GM23338 (cell line): ENCODE data around the gene VPS39. TPM values are rescaled to one million over a fixed set of nuclear protein-coding genes. Genes with fewer than 3 reads are reported as not detected.

Experiments used
- ATAC-seq: fragments of 200-7000 bp; cut with Tn5 transposase; 3 replicates; pipeline ENCODE4 v1.9.1; 2020
- DNase-seq: peaks from one replicate; pipeline ENCODE4 v3.0.0-alpha.2; 2015; ENCODE audit warnings: low spot score
- H2AFZ ChIP-seq: fragments of 200-600 bp; sonication (generic); 2 replicates; pipeline ENCODE4 v1.8.0; 2016; ENCODE audit warnings: antibody characterized with exemption, mild to moderate bottlenecking, moderate library complexity
- H3F3A ChIP-seq: fragments of 200-600 bp; sonication (generic); replicated peaks from 2 replicates; pipeline ENCODE4 v1.8.0; 2017; ENCODE audit warnings: antibody characterized with exemption, mixed run types, low read depth
- H3K27ac ChIP-seq: fragments of 200-600 bp; sonication (generic); 2 replicates; pipeline ENCODE4 v1.6.1; 2016; ENCODE audit warnings: low read depth
- H3K27me3 ChIP-seq: fragments of 200-600 bp; sonication (generic); 2 replicates; pipeline ENCODE4 v1.8.0; 2016; ENCODE audit warnings: mild to moderate bottlenecking, mixed run types, moderate library complexity; ENCODE audit not compliant: insufficient read depth
- H3K36me3 ChIP-seq: fragments of 200-600 bp; sonication (generic); 2 replicates; pipeline ENCODE4 v1.8.0; 2016; ENCODE audit warnings: mild to moderate bottlenecking; ENCODE audit not compliant: insufficient read depth
- H3K4me1 ChIP-seq: fragments of 200-600 bp; sonication (generic); 2 replicates; pipeline ENCODE4 v1.8.0; 2016; ENCODE audit warnings: mild to moderate bottlenecking, moderate library complexity; ENCODE audit not compliant: insufficient read depth
- H3K4me2 ChIP-seq: fragments of 200-600 bp; sonication (generic); 2 replicates; pipeline ENCODE4 v1.7.1; 2017; ENCODE audit warnings: mixed run types
- H3K4me3 ChIP-seq: fragments of 200-600 bp; sonication (generic); 2 replicates; pipeline ENCODE4 v1.6.1; 2016; ENCODE audit warnings: mixed run types
- H3K79me2 ChIP-seq: fragments of 200-600 bp; sonication (generic); replicated peaks from 2 replicates; pipeline ENCODE4 v1.8.0; 2017; ENCODE audit warnings: mild to moderate bottlenecking; ENCODE audit not compliant: insufficient read depth
- H3K9me2 ChIP-seq: fragments of 200-600 bp; sonication (generic); 2 replicates; pipeline ENCODE4 v1.8.0; 2017; ENCODE audit not compliant: insufficient read depth
- H4K20me1 ChIP-seq: fragments of 200-600 bp; sonication (generic); replicated peaks from 2 replicates; pipeline ENCODE4 v1.8.0; 2017; ENCODE audit warnings: mild to moderate bottlenecking; ENCODE audit not compliant: insufficient read depth
- H3K27ac Mint-ChIP-seq: 2 replicates; pipeline ENCODE4 v1.8.0; 2020; ENCODE audit warnings: inconsistent platforms, mild to moderate bottlenecking, moderate library complexity, mixed read lengths
- H3K27me3 Mint-ChIP-seq: 3 replicates; pipeline ENCODE4 v1.8.0; 2022; ENCODE audit warnings: low read depth, mild to moderate bottlenecking, moderate library complexity, mixed read lengths, inconsistent platforms; ENCODE audit not compliant: insufficient read depth, poor library complexity
- H3K36me3 Mint-ChIP-seq: 3 replicates; pipeline ENCODE4 v1.8.0; 2021; ENCODE audit warnings: low read depth, mild to moderate bottlenecking, inconsistent platforms, moderate library complexity, mixed read lengths
- H3K4me1 Mint-ChIP-seq: 3 replicates; pipeline ENCODE4 v1.8.0; 2020; ENCODE audit warnings: mild to moderate bottlenecking, inconsistent platforms, mixed read lengths
- H3K4me3 Mint-ChIP-seq: 3 replicates; pipeline ENCODE4 v1.8.0; 2021; ENCODE audit warnings: moderate library complexity, mild to moderate bottlenecking, inconsistent platforms, mixed read lengths
- H3K9me3 Mint-ChIP-seq: 3 replicates; pipeline ENCODE4 v1.8.0; 2020; ENCODE audit warnings: moderate library complexity, mild to moderate bottlenecking, inconsistent platforms, mixed read lengths
- CREB1 ChIP-seq: fragments of 250-450 bp; sonication (Bioruptor Pico); IDR thresholded peaks from 2 replicates; pipeline ENCODE4 v1.5.0; 2020; ENCODE audit warnings: low read depth, mild to moderate bottlenecking, moderate library complexity
- EZH2 ChIP-seq: fragments of 200-600 bp; sonication (generic); IDR thresholded peaks from one replicate; pipeline ENCODE4 v1.8.0; 2017; ENCODE audit warnings: antibody characterized with exemption, mild to moderate bottlenecking, low read depth; ENCODE audit not compliant: unreplicated experiment
- NANOG ChIP-seq: IDR thresholded peaks from 2 replicates; pipeline ENCODE4 v1.6.1; 2016; ENCODE audit warnings: antibody characterized with exemption, borderline replicate concordance
- POLR2AphosphoS5 ChIP-seq: IDR thresholded peaks from 2 replicates; pipeline ENCODE4 v1.6.1; 2016; ENCODE audit warnings: antibody characterized with exemption, low read depth
- ZNF114 ChIP-seq: fragments of 250-450 bp; sonication (Bioruptor Pico); IDR thresholded peaks from 2 replicates; pipeline ENCODE4 v1.5.0; 2020; ENCODE audit warnings: mild to moderate bottlenecking, moderate library complexity
- ZNF331 ChIP-seq: fragments of 250-450 bp; sonication (Bioruptor Pico); IDR thresholded peaks from 2 replicates; pipeline ENCODE4 v1.5.0; 2020; ENCODE audit warnings: low read depth, mild to moderate bottlenecking, moderate library complexity
- polyA plus RNA-seq: library from polyadenylated mRNA; unstranded; fragments of >200 nt; fragmentation: Nextera tagmentation; extraction: Ambion mirVana; gene quantifications from 2 replicates; pipeline ENCODE4 v1.2.1, GENCODE V29; 2016
- total RNA-seq: library from RNA; depleted of rRNA; stranded (reverse); fragments of >200 nt; shearing (Covaris generic); gene quantifications from 2 replicates; pipeline ENCODE4 v1.2.3, GENCODE V29; 2014
- TF ChIP-seq, protein P1 (sequence below): IDR thresholded peaks from 2 replicates; pipeline ENCODE4 v1.6.1; 2016; ENCODE audit warnings: antibody characterized with exemption
- TF ChIP-seq, protein P2 (sequence below), 2 experiments: fragments of 200-600 bp in 1 of 2; sonication (generic) in 1 of 2; conservative IDR thresholded peaks; 2 replicates each; pipeline versions ENCODE4 v1.5.1 to v1.6.1; 2016 to 2017; ENCODE audit warnings: antibody characterized with exemption in 2 of 2, low read depth in 2 of 2, mild to moderate bottlenecking in 2 of 2, moderate library complexity in 1 of 2
- TF ChIP-seq, protein P3 (sequence below): fragments of 250-450 bp; sonication (Bioruptor Pico); IDR thresholded peaks from 2 replicates; pipeline ENCODE4 v1.5.0; 2020; ENCODE audit warnings: mild to moderate bottlenecking, moderate library complexity

Gene VPS39
- total and polyA plus RNA-seq, 2 experiments from 2014 or later = 14.9 to 45.1 TPM

DNA sequence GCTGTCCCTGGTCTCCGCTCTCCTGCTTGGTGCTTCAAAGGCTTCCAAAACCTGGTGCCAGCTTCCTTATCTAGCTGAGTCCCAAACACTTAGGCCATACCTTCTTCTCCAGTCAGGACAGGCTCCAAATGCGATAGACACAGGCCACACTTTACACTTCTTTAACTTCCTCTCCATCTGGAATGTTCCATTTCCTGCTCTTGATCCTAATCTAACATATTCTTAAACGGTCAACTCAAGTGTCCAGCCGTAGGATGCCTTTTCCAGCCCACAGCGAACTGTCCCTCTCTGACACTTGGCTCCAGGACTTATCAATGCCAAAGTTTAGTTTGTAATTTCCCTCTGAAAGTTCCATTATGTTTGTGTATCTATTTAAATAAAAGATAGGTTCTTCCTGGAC lies 32.4 kb downstream of the VPS39 start:
- Histone ChIP-seq H3K27ac (no peak overlapping the region), H3K79me2 (no peaks in the 10 kb centered on the region), H3K27me3 (no peaks in the 10 kb centered on the region), H3K36me3 (peaks cover 6% of the 10 kb centered on the region), H4K20me1 (no peaks in the 10 kb centered on the region), H3K4me2 (no peak overlapping the region), H3K9me2 (no peaks in the 10 kb centered on the region), H3K4me1 (no peaks in the 10 kb centered on the region), H3K4me3 (no peak overlapping the region), H2AFZ (no peak overlapping the region), H3F3A (no peaks in the 10 kb centered on the region)
- Mint-ChIP-seq H3K27ac (no peak overlapping the region), H3K4me3 (no peak overlapping the region), H3K36me3 (peaks cover 53% of the 10 kb centered on the region), H3K4me1 (no peaks in the 10 kb centered on the region), H3K9me3 (no peaks in the 10 kb centered on the region), H3K27me3 (no peaks in the 10 kb centered on the region)
- ATAC-seq (no peak), DNase-seq (no peak)
- TF ChIP-seq ZNF331 (CRISPR knock-in tag) (no peak), CREB1 (no peak), ZNF114 (no peak), NANOG (no peak), POLR2AphosphoS5 (no peak), EZH2 (no peak)
- TF ChIP-seq, protein P1, sequence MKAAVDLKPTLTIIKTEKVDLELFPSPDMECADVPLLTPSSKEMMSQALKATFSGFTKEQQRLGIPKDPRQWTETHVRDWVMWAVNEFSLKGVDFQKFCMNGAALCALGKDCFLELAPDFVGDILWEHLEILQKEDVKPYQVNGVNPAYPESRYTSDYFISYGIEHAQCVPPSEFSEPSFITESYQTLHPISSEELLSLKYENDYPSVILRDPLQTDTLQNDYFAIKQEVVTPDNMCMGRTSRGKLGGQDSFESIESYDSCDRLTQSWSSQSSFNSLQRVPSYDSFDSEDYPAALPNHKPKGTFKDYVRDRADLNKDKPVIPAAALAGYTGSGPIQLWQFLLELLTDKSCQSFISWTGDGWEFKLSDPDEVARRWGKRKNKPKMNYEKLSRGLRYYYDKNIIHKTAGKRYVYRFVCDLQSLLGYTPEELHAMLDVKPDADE = no peak
- TF ChIP-seq, protein P2, sequence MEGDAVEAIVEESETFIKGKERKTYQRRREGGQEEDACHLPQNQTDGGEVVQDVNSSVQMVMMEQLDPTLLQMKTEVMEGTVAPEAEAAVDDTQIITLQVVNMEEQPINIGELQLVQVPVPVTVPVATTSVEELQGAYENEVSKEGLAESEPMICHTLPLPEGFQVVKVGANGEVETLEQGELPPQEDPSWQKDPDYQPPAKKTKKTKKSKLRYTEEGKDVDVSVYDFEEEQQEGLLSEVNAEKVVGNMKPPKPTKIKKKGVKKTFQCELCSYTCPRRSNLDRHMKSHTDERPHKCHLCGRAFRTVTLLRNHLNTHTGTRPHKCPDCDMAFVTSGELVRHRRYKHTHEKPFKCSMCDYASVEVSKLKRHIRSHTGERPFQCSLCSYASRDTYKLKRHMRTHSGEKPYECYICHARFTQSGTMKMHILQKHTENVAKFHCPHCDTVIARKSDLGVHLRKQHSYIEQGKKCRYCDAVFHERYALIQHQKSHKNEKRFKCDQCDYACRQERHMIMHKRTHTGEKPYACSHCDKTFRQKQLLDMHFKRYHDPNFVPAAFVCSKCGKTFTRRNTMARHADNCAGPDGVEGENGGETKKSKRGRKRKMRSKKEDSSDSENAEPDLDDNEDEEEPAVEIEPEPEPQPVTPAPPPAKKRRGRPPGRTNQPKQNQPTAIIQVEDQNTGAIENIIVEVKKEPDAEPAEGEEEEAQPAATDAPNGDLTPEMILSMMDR (conservative IDR thresholded peaks at IDR 0.05; ENCODE audit: low read depth in 2 of 2) = no peak

DNA sequence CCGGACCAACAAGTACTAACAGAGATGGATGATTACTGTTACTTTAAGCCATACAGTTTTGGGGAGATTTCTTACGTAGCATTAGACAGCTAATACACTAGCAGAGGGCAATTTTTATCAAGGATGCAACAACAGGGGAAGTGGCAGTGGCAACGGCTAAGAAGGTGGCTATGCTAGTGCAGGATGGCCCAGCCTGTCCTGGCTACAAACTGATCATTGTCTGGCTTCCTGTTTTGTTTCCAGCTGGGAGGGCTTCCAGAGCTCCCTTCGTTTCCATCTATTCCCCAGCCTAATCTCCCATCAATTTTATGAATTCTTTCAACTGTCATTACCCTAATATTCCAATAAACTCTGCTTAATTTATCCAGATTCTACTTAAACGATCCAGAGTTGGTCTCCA lies 35.6 kb downstream of the VPS39 start:
- Histone ChIP-seq H3K27ac (no peak overlapping the region), H3K4me2 (no peak overlapping the region), H3K79me2 (no peaks in the 10 kb centered on the region), H3F3A (no peaks in the 10 kb centered on the region), H3K4me1 (no peaks in the 10 kb centered on the region), H4K20me1 (no peaks in the 10 kb centered on the region), H3K4me3 (no peak overlapping the region), H3K27me3 (no peaks in the 10 kb centered on the region), H3K36me3 (peaks cover 11% of the 10 kb centered on the region), H2AFZ (no peak overlapping the region), H3K9me2 (no peaks in the 10 kb centered on the region)
- no peak overlapping the region for H3K27ac Mint-ChIP-seq
- H3K36me3 Mint-ChIP-seq = peaks cover 45% of the 10 kb centered on the region
- no peak for ATAC-seq
- no peak for DNase-seq
- H3K4me3 Mint-ChIP-seq = no peak overlapping the region
- H3K9me3 Mint-ChIP-seq = no peaks in the 10 kb centered on the region
- no peaks in the 10 kb centered on the region for H3K27me3 Mint-ChIP-seq
- H3K4me1 Mint-ChIP-seq = no peaks in the 10 kb centered on the region
- TF ChIP-seq, protein P3, sequence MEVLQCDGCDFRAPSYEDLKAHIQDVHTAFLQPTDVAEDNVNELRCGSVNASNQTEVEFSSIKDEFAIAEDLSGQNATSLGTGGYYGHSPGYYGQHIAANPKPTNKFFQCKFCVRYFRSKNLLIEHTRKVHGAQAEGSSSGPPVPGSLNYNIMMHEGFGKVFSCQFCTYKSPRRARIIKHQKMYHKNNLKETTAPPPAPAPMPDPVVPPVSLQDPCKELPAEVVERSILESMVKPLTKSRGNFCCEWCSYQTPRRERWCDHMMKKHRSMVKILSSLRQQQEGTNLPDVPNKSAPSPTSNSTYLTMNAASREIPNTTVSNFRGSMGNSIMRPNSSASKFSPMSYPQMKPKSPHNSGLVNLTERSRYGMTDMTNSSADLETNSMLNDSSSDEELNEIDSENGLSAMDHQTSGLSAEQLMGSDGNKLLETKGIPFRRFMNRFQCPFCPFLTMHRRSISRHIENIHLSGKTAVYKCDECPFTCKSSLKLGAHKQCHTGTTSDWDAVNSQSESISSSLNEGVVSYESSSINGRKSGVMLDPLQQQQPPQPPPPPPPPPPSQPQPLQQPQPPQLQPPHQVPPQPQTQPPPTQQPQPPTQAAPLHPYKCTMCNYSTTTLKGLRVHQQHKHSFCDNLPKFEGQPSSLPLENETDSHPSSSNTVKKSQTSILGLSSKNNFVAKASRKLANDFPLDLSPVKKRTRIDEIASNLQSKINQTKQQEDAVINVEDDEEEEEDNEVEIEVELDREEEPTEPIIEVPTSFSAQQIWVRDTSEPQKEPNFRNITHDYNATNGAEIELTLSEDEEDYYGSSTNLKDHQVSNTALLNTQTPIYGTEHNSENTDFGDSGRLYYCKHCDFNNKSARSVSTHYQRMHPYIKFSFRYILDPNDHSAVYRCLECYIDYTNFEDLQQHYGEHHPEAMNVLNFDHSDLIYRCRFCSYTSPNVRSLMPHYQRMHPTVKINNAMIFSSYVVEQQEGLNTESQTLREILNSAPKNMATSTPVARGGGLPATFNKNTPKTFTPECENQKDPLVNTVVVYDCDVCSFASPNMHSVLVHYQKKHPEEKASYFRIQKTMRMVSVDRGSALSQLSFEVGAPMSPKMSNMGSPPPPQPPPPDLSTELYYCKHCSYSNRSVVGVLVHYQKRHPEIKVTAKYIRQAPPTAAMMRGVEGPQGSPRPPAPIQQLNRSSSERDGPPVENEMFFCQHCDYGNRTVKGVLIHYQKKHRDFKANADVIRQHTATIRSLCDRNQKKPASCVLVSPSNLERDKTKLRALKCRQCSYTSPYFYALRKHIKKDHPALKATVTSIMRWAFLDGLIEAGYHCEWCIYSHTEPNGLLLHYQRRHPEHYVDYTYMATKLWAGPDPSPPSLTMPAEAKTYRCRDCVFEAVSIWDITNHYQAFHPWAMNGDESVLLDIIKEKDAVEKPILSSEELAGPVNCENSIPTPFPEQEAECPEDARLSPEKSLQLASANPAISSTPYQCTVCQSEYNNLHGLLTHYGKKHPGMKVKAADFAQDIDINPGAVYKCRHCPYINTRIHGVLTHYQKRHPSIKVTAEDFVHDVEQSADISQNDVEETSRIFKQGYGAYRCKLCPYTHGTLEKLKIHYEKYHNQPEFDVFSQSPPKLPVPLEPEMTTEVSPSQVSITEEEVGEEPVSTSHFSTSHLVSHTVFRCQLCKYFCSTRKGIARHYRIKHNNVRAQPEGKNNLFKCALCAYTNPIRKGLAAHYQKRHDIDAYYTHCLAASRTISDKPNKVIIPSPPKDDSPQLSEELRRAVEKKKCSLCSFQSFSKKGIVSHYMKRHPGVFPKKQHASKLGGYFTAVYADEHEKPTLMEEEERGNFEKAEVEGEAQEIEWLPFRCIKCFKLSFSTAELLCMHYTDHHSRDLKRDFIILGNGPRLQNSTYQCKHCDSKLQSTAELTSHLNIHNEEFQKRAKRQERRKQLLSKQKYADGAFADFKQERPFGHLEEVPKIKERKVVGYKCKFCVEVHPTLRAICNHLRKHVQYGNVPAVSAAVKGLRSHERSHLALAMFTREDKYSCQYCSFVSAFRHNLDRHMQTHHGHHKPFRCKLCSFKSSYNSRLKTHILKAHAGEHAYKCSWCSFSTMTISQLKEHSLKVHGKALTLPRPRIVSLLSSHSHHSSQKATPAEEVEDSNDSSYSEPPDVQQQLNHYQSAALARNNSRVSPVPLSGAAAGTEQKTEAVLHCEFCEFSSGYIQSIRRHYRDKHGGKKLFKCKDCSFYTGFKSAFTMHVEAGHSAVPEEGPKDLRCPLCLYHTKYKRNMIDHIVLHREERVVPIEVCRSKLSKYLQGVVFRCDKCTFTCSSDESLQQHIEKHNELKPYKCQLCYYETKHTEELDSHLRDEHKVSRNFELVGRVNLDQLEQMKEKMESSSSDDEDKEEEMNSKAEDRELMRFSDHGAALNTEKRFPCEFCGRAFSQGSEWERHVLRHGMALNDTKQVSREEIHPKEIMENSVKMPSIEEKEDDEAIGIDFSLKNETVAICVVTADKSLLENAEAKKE (CRISPR knock-in tag) = no peak
- no peak for TF ChIP-seq NANOG
- TF ChIP-seq, protein P1 = no peak
